Smooth muscle cell of trachea (primary cell): Measurements from ENCODE around the gene MYF6. TPM values are rescaled to one million over a fixed set of nuclear protein-coding genes. Genes with fewer than 3 reads are reported as not detected.

ENCODE experiments used
- total RNA-seq: library from RNA; depleted of rRNA; stranded (reverse); fragments of >200 nt; gene quantifications from 2 replicates; pipeline ENCODE4 v1.2.1, GENCODE V29; 2014

The MYF6 gene
- total RNA-seq: not detected in 2 replicates

DNA sequence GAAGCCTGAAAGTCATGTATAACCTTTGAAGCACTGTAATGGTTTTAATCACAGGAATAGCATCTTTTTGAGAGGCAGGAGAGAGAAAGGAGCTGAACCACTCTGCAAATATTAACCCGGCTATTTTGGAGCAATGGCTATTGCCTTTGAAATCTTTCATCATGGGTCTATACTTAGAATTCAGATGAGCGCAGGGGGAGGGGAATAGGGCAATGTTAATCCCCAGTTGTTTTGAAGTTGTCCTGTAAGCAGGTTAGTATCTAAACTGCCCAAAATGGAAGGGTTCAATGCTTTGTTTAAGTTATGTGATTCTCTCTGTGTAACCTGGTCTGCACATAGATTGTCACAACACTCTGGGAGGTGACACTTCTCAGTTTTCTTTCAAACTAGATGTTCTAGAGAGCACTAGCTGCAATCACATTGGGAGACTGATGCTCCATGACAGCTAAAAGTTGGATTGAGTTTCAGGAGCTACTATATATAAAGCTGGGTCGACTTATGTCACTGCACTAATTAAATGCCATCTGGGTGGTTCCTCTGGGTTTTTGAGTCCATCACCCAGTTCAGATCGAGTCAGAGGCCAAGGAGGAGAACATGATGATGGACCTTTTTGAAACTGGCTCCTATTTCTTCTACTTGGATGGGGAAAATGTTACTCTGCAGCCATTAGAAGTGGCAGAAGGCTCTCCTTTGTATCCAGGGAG is at the start of gene MYF6:
Gene MYF6 (plus strand): TSS at position 509 of the 704 bp plus-strand sequence. CDS start 86 bp downstream, at position 595.

DNA sequence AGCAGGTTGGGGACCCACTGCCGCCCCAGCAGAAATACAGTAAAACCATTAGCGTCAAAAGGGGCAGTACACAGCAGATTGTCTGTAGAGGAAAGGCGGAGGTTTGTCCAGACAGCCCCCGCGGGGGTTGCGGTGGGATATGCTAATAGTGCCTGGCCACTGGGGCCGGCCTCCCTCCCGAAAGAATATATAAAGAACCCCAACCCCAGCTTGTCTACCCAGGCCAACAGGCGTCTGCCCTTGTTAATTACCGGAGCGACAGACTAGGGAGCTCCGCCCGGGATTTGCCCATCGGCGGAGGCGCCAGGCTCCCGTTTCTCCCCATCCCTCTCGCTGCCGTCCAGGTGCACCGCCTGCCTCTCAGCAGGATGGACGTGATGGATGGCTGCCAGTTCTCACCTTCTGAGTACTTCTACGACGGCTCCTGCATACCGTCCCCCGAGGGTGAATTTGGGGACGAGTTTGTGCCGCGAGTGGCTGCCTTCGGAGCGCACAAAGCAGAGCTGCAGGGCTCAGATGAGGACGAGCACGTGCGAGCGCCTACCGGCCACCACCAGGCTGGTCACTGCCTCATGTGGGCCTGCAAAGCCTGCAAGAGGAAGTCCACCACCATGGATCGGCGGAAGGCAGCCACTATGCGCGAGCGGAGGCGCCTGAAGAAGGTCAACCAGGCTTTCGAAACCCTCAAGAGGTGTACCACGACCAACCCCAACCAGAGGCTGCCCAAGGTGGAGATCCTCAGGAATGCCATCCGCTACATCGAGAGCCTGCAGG is 9.4 kb downstream of the MYF6 start, which contains the start of gene MYF5:
Gene MYF5 (plus strand): TSS at position 217 of the 774 bp plus-strand sequence. CDS start 152 bp downstream, at position 369.

Other genes starting within 250 kb of the MYF6 start
- not detected in 2 replicates for gene MYF5, start 9.3 kb downstream of the MYF6 start, total RNA-seq
- gene LIN7A, start 230.3 kb downstream of the MYF6 start, total RNA-seq: 12.4 and 19.7 TPM in 2 replicates